HuH-7 (cell line): ENCODE results near the gene SERPINB1.
A peak's percentile ranks its signal among the peaks of the same experiment; 100 is the strongest.
"Not testable (repeated sequence)": the region's sequence is repeated elsewhere in the genome, so short reads cannot be mapped to it uniquely, and the experiment has no call there.

ENCODE experiments used
- DNase-seq: peaks from one replicate; pipeline ENCODE4 v3.0.0; 2011; ENCODE audit warnings: low spot score

Gene SERPINB1

DNA sequence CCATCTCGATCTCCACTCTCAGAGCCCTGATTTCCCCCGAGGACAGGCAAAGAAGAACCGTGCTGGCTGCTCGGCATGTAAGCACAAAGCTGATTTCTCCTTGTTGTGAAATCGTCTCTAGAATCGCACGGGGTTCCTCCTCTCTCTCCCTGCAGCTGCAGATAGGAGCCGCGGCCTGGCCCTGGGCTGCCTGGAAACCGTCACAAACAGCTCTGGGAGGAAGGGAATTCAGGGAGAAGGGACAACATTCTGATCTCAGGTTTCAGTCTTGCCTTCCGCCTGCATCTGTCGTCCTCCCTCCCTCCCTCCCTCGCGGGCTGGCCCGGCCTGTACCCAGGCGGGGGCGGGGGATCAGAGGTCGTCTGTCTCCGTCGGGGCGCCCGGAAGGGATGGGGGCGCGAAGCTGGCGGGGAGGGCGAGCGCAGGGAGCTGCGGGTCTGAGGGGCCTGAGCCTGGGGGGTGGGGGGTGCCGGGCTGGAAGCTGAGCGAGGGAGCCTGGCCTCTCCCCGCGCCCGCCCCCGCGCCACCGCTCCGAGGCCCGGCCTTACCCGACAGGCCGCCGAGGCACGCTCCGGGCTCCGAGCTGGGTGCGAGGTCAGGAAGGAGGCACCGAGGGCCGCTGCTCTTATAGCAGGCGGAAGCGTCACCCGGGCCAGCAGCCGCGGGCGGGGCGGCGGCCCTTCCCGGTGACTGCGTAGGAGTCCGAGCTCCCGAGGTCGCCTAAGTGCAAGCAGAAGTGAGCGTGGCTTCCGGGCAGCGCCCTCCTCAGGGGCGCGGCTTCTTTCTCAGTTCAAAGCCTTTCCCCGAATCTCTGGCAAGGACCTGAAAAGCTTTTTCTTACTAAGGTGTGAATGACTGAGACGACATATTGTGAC lies at the start of gene SERPINB1:
Gene SERPINB1 (minus strand): TSS at position 600 of the 875 bp plus-strand sequence. CDS start 1,277 bp downstream, outside the sequence.
- DNase-seq: peak; percentile 68

DNA sequence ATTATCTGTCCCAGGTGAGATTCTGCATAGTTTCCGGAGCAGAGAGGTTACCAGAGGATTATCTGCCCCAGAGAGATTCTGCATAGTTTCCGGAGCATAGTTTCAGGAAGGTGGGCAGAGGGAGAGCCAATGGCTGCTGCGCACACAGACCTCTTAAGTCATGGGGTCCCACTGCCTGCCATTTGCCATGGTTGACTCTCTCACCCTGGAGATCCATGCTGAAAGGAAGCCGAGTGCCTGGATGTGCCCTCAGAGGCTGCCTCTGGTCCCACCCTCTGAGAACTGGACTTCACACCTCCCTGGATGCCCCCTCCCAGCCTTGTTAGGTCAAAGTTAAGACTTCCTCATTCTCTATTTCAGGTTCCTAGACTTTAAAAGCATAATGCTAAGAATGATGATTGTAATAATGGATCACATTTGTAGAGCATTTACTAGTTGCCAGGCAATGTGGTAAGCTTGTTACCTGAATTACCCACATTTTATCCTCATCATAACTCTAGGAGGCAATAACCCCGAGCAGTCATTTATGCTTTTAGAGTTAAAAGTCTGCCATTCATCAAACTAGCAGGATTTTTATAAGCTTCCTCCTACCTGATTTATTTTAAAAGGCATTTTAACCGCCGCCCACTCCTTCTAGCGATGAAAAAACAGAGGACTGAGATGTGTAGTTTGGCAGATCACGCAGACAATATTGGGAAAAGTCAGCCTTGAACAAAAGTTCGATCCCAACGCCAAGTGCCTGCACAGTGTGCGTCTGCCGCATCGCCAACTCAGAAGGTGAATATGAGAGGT lies 49.5 kb upstream of the SERPINB1 start:
- no peak for DNase-seq

GRCh38 chr6:2885967-2886735 lies 44.5 kb upstream of the SERPINB1 start:
- no peak for DNase-seq

DNA sequence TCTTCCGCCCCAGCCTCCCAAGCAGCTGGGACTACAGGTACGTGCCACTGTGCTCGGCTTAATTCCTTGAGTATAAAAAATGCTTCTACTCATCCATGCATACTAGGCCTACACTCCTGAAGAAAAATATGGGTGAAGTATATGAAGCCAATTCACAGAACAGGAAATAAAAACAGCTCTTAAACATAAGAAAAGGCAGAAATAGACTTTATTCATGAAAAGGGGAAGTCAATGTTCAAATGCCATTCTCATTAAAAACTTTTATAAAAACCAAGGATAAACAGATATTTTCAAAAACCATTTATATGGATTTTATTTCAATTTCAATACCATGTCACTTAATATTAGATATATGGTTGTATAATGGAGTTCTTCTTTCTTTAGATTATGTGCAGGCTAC lies 43.1 kb upstream of the SERPINB1 start:
- no peak for DNase-seq

DNA sequence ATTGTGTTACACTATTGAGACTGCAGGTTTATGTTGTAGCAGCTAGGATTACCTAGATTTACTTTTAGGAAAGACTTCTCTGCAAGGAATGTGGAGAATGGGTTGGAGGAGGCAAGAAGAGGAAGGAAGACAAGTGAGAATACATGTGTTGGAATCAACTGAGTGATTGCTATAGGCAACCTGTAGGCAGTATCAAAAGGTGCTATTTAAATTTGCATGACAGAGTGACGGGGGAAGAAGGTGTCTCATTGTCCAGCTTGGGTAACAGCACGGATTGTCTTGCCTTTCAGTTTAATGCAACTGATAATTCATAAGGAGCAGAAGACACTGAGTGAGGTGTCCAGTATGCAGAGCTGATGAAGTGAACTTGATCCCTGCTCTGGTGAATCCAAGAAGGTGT lies 42.0 kb upstream of the SERPINB1 start:
- DNase-seq: no peak

DNA sequence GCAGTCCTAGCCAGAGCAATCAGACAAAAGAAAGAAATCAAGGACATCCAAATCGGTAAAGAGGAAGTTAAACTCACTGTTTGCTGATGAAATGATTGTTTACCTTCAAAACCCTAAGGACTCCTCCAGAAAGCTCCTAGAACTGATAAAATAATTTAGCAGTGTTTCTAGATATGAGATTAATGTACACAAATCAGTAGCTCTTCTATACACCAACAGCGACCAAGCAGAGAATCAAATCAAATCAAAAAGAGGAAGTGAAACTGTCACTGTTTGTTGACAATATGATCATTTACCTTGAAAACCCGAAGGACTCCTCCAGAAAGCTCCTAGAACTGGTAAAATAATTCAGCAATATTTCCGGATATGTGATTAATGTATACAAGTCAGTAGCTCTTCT lies 39.8 kb upstream of the SERPINB1 start:
- no peak for DNase-seq

DNA sequence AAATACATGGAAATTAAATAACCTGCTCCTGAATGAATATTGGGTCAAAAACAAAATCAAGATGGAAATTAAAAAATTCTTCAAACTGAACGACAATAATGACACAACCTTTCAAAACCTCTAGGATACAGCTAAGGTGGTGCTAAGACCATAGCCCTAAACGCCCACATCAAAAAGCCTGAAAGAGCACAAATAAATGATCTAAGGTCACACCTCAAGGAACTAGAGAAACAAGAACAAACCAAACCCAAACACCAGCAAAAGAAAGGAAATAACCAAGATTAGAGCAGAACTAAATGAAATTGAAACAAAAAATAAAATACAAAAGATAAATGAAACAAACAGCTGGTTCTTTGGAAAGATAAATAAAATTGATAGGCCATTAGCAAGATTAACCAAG lies 38.5 kb upstream of the SERPINB1 start:
- DNase-seq: not testable (repeated sequence)

GRCh38 chr6:2877960-2878359 lies 36.3 kb upstream of the SERPINB1 start:
- no peak for DNase-seq

- no peak for DNase-seq
Observed at GRCh38 chr6:2877057-2877882, 35.6 kb upstream of the SERPINB1 start.

DNA sequence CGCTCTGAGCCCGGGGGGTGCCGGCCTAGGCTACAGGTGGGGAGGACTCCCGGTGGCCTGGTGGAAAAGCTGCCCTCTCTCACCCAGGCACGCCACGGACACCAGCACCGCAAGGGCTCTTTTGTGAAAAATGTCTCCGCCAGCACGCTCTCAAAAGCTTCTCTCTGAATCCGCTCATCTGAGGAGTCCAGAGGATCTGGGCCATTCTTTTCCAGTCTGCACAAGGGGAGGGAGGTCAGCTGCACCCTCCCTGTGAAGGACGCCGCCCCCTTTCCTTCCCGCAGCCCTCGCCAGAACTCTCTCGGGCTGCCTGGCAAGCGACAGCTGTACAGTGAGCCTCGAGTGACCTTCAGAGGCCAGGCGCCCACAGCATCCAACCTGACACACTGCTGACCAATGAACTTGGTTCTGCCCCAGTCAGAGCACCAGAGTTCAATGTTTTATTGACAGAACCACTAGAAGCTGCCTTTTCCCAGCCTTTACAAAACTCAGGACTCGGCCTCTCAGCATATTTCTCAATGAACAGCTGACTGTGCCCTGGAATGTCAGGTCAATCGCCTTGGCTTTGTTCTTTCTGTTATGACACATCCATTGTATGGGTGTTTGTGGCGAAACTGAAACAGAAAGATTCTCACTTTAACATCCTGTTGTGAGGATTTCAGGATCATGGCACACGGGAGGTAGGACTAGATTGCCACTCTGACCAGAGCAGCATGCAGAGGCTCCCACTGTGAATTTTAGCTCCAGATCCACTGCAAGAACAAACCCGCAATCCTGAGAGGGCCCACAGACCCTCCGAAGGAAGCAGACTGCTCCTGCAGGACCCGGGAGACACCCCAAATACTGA lies 34.8 kb upstream of the SERPINB1 start:
- DNase-seq: peak; percentile 83

DNA sequence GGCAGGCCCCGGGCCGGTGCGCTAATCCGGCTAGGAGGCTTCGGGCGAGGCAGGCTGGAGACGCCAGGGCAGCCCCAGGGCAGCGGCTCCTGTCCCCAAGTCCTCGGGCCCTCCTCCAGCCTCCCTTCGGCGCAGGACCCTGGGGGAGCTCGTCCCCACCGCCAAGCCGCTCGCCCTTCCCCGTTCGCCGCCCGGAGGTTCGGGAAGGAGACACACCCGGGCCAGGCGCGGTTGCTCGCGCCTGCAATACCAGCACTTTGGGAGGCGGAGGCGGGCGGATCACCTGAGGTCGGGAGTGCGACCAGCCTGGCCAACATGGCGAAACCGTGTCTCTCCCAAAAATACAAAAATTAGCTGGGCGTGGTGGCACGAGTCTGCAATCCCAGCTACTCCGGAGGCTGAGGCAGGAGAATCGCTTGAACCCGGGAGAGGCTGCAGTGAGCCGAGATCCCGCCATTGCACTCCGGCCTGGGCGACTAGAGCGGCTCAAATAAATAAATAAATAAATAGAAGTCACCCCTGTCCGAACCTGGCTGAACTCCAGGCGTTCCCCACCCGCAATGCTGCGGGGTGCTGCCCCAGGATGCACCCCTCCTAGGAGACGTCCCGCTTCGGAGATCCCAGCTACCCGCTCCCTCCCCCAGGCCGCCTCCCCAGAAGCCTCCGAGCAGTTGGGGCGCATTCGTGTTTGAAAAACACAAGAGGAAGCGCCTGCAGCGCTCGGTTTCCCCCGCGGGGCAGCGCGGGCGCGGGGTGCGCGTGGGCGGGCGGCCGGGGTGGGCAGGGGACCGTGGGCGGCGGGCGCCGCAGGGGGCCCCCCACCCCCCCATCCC lies 33.9 kb upstream of the SERPINB1 start:
- DNase-seq: no peak

- DNase-seq: no peak
Observed at GRCh38 chr6:2873643-2874042, 32.0 kb upstream of the SERPINB1 start.

- no peak for DNase-seq
Observed at GRCh38 chr6:2872423-2873358, 31.0 kb upstream of the SERPINB1 start.

DNA sequence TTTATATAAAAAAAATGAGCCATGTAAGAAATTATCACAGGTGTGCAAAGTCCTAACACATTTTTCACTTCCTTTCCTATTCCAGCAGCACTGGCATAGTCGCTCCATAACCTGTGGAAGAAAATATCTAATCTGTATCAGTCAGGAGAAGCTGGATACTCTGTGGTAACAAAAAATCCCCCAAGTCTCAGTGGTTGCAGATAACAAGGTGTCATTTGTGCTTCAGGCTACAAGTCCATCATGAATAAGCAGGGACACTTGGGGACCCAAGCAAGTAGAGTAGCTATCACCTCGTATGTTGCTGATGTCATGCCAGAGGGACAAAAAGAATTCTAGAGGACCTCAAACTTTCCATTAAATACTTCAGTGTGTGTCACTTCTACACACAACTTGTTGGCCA lies 30.3 kb upstream of the SERPINB1 start:
- no peak for DNase-seq

DNA sequence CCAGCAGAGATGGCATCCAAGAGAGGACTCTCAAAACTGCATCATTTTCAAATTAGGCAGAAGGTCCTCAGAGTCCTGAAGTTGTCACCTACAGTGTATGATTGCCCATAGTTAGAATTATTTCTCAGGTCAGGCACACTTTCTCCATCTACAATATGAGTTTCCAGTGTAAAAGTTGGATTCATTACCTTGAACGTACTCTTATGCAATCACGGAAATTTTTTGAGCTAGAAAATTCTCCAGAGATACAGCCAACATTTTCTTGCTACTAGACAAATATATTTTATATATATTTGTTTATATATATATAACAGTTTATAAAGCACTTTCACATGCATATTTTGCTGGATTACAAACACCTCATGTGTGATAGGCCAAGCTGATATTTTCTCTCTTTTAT lies 29.4 kb upstream of the SERPINB1 start:
- DNase-seq: no peak

GRCh38 chr6:2870046-2870636 lies 28.5 kb upstream of the SERPINB1 start:
- DNase-seq: no peak

- DNase-seq: no peak
Observed at GRCh38 chr6:2868637-2869036, 27.0 kb upstream of the SERPINB1 start.
